Panc1 (cell line): ENCODE results near the gene NPB. TPM values are rescaled to one million over a fixed set of nuclear protein-coding genes. Genes with fewer than 3 reads are reported as not detected.

Experiments
- ATAC-seq: fragments of 200-7000 bp; cut with Tn5 transposase; 2 replicates; pipeline ENCODE4 v1.9.1; 2020; ENCODE audit warnings: mild to moderate bottlenecking, moderate library complexity
- BruUV-seq: library from RNA; stranded (reverse); fragments of 400-500 nt; replicated peaks from 2 replicates; lab custom pipeline; 2021; lab: Mats Ljungman, UMichigan
- CTCF ChIA-PET: fragments of 300-600 bp; sonication (Branson Sonifier 250); formaldehyde crosslinking; loops from one replicate; lab custom pipeline; 2022; ENCODE audit warnings: antibody characterized with exemption; lab: Charles Lee
- POLR2A ChIA-PET: fragments of 300-600 bp; sonication (Branson Sonifier 250); formaldehyde crosslinking; loops from one replicate; lab custom pipeline; 2022; ENCODE audit warnings: antibody characterized with exemption; lab: Charles Lee
- DNase-seq: peaks from one replicate; pipeline ENCODE4 v3.0.0-alpha.2; 2010; ENCODE audit warnings: low read depth, low spot score
- H3K27ac ChIP-seq: 2 replicates; pipeline ENCODE4 v1.5.1; 2011; ENCODE audit warnings: mild to moderate bottlenecking, low read length, inconsistent platforms
- H3K27me3 ChIP-seq: fragments of 200-500 bp; sonication (Bioruptor generic); 2 replicates; pipeline ENCODE4 v1.6.0; 2014; ENCODE audit warnings: low read length, inconsistent platforms; ENCODE audit not compliant: control insufficient read depth, insufficient read depth
- H3K36me3 ChIP-seq: fragments of 200-500 bp; sonication (Bioruptor generic); 2 replicates; pipeline ENCODE4 v1.5.1; 2014; ENCODE audit warnings: inconsistent platforms, mild to moderate bottlenecking, low read length, moderate library complexity; ENCODE audit not compliant: control insufficient read depth, insufficient read depth
- H3K4me1 ChIP-seq: 2 replicates; pipeline ENCODE4 v1.5.1; 2011; ENCODE audit warnings: inconsistent platforms, mild to moderate bottlenecking, low read length, moderate library complexity; ENCODE audit not compliant: control insufficient read depth, insufficient read depth
- H3K4me3 ChIP-seq, 2 experiments: 2 replicates each; pipeline ENCODE4 v1.5.1; 2011 to 2012; ENCODE audit warnings: low read depth in 2 of 2, low read length in 2 of 2, mild to moderate bottlenecking in 2 of 2, inconsistent platforms in 1 of 2, moderate library complexity in 1 of 2
- H3K9me3 ChIP-seq: fragments of 200-500 bp; sonication (Bioruptor generic); 2 replicates; pipeline ENCODE4 v1.5.1; 2014; ENCODE audit warnings: low read depth, mild to moderate bottlenecking, inconsistent platforms, low read length, moderate library complexity; ENCODE audit not compliant: control insufficient read depth, insufficient read depth
- POLR2AphosphoS5 ChIP-seq: IDR thresholded peaks from 2 replicates; pipeline ENCODE4 v1.6.1; 2012; ENCODE audit warnings: mild to moderate bottlenecking, low read depth, low read length, moderate library complexity
- SIN3A ChIP-seq: IDR thresholded peaks from 2 replicates; pipeline ENCODE4 v1.6.1; 2012; ENCODE audit warnings: low read depth, mild to moderate bottlenecking, low read length, moderate library complexity, borderline replicate concordance; ENCODE audit not compliant: insufficient read depth
- TCF7L2 ChIP-seq: IDR thresholded peaks from 2 replicates; pipeline ENCODE4 v1.6.1; 2011; ENCODE audit warnings: mild to moderate bottlenecking, low read depth, low read length, inconsistent platforms
- in situ Hi-C: cut with HindIII; loops from 2 replicates; pipeline ENCODE4 v1.10.0; 2016; ENCODE audit warnings: low sequenced_read_pairs, low pct_unique_long_range_greater_than_20kb
- intact Hi-C: fragments of 100-400 bp; cut with micrococcal nuclease; formaldehyde crosslinking; loops from one replicate; pipeline ENCODE4 v1.10.0; 2022; ENCODE audit not compliant: unreplicated experiment
- total RNA-seq: library from RNA; stranded (reverse); gene quantifications from one replicate; pipeline ENCODE4 v1.2.1, GENCODE V29; 2021; ENCODE audit not compliant: unreplicated experiment
- TF ChIP-seq, protein P1 (sequence below), 2 experiments: IDR thresholded peaks; 2 replicates each; pipeline ENCODE4 v1.6.1; 2011 to 2012; ENCODE audit warnings: low read depth in 2 of 2, control low read depth in 1 of 2, low read length in 1 of 2, mild to moderate bottlenecking in 1 of 2, moderate library complexity in 1 of 2; ENCODE audit not compliant: insufficient read depth in 1 of 2
- TF ChIP-seq, protein P2 (sequence below): fragments of 450-650 bp; IDR thresholded peaks from 2 replicates; pipeline ENCODE4 v1.5.1; 2017; ENCODE audit warnings: mild to moderate bottlenecking

The NPB gene
- total RNA-seq, 1 experiment from 2014 or later = 3.9 TPM

DNA sequence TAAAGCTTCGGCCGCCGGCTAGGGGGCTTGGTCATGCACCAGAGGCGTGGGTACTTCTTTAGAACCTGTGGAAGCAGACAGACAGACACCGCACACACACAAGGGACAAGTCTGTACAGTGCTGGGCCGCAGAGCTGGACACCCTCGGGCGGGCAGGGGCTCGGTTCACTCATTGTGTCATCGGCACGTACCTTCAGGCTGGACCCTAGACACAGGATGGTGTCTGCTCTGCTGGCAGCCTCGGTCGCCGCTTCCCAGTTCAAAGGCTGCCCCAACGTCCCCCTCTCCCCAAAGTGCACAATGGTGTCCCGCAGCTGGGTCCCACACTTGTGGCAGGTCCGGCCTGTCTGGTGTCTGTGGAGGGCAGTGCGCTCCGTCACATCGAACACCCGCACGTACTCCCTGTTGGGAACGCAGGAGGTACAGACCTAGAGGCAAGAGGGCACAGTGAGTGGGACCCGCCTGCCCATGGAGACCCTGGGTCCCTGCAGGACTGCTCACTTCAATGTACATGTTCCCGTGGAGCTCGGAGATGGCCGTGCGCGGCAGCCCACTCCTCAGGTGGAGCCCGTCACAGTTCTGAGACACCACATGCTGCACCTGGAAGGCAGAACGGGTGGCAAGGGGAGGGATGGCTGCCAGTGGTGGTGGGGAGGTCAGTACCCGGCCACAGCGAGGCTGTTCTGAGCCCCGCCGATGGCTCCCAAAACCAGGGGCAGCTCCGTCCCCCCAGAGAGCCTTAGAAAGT is 12.2 kb downstream of the NPB start:
- Histone ChIP-seq H3K9me3 (no peaks in the 10 kb centered on the region), H3K27ac (no peak overlapping the region), H3K4me3 (no peak overlapping the region), H3K36me3 (peaks cover 14% of the 10 kb centered on the region), H3K4me1 (peaks cover 42% of the 10 kb centered on the region), H3K27me3 (no peaks in the 10 kb centered on the region)
- TF ChIP-seq, protein P1, sequence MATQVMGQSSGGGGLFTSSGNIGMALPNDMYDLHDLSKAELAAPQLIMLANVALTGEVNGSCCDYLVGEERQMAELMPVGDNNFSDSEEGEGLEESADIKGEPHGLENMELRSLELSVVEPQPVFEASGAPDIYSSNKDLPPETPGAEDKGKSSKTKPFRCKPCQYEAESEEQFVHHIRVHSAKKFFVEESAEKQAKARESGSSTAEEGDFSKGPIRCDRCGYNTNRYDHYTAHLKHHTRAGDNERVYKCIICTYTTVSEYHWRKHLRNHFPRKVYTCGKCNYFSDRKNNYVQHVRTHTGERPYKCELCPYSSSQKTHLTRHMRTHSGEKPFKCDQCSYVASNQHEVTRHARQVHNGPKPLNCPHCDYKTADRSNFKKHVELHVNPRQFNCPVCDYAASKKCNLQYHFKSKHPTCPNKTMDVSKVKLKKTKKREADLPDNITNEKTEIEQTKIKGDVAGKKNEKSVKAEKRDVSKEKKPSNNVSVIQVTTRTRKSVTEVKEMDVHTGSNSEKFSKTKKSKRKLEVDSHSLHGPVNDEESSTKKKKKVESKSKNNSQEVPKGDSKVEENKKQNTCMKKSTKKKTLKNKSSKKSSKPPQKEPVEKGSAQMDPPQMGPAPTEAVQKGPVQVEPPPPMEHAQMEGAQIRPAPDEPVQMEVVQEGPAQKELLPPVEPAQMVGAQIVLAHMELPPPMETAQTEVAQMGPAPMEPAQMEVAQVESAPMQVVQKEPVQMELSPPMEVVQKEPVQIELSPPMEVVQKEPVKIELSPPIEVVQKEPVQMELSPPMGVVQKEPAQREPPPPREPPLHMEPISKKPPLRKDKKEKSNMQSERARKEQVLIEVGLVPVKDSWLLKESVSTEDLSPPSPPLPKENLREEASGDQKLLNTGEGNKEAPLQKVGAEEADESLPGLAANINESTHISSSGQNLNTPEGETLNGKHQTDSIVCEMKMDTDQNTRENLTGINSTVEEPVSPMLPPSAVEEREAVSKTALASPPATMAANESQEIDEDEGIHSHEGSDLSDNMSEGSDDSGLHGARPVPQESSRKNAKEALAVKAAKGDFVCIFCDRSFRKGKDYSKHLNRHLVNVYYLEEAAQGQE (IDR thresholded peaks at IDR 0.05; ENCODE audit: insufficient read depth in 1 of 2, low read depth in 2 of 2, low read length in 1 of 2) = no peak
- in situ Hi-C loops (no loop called here), intact Hi-C loops (no loop called here)
- DNase-seq = no peak
- ATAC-seq = no peak
- no TSS peak for BruUV-seq
- ChIA-PET POLR2A (interaction anchor here (0.5 kb wide), 1 partner anchor 905 kb away, joined by 4 read pairs; no protein-coding TSS in a partner anchor), CTCF (no interaction called here)

DNA sequence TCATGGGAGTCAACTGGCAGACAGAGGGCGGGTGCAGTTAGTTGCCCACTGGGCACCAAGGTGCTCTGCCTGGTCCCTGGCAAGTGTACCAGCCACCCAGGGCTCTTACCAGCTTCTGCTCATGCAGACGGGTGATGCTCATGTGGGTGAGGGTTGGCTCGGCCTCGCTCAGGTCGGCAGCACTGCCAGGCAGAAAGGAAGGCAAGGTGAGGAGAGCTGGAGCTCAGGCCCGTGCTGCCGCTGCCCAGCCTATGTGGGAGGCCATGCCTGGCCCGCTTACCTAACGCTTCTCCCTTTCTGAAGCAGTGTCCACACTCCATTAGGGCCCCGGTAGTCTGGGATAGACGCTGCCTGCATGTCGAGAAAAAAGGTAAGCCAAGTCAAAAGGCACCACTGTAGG is 13.3 kb downstream of the NPB start:
- CTCF ChIA-PET = no interaction called here
- in situ Hi-C loops (no loop called here), intact Hi-C loops (no loop called here)
- ATAC-seq = no peak
- no peak for TF ChIP-seq SIN3A
- TF ChIP-seq, protein P2, sequence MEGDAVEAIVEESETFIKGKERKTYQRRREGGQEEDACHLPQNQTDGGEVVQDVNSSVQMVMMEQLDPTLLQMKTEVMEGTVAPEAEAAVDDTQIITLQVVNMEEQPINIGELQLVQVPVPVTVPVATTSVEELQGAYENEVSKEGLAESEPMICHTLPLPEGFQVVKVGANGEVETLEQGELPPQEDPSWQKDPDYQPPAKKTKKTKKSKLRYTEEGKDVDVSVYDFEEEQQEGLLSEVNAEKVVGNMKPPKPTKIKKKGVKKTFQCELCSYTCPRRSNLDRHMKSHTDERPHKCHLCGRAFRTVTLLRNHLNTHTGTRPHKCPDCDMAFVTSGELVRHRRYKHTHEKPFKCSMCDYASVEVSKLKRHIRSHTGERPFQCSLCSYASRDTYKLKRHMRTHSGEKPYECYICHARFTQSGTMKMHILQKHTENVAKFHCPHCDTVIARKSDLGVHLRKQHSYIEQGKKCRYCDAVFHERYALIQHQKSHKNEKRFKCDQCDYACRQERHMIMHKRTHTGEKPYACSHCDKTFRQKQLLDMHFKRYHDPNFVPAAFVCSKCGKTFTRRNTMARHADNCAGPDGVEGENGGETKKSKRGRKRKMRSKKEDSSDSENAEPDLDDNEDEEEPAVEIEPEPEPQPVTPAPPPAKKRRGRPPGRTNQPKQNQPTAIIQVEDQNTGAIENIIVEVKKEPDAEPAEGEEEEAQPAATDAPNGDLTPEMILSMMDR = no peak
- DNase-seq = no peak
- no TSS peak for BruUV-seq
- Histone ChIP-seq H3K27me3 (no peaks in the 10 kb centered on the region), H3K4me3 (no peak overlapping the region), H3K9me3 (no peaks in the 10 kb centered on the region), H3K4me1 (peaks cover 44% of the 10 kb centered on the region), H3K27ac (no peak overlapping the region), H3K36me3 (peaks cover 14% of the 10 kb centered on the region)
- POLR2A ChIA-PET = interaction anchor here (1.3 kb wide), 1 partner anchor 9 kb away, joined by 3 read pairs; no protein-coding TSS in a partner anchor

DNA sequence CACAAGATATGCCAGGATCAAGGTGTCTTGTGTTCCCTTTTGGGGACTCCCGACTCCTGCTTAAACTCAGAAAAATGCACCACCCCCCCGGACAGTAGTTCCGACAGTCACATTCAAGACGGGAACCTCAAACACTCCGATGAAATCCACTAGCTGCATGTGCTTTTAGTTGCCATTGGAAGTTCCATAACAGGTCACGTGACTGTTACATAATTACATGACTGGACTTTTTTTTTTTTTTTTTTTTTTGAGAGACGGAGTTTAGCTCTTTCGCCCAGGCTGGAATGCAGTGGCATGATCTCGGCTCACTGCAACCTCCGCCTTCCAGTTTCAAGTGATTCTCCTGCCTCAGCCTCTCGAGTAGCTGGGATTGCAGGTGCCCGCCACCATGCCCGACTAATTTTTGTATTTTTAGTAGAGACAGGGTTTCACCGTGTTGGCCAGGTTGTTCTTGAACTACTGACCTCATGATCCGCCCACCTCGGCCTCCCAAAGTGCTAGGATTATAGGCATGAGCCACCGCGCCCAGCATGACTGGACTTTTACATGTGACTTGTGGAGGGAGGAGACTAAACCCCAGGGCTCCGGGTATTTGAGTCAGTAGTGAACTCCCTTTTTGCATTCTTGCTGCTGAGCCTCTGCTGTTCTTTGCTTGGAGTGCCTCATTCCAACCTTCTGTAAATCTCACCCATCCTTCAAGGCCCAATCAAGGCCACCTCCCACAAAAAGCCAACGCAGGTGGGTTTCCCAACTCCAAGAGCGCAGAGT is 14.4 kb downstream of the NPB start:
- ChIA-PET CTCF (no interaction called here), POLR2A (interaction anchor here (0.7 to 1.3 kb wide), 3 partner anchors 8 to 1247 kb away, joined by 3 read pairs; no protein-coding TSS in a partner anchor)
- Histone ChIP-seq H3K27me3 (no peaks in the 10 kb centered on the region), H3K9me3 (no peaks in the 10 kb centered on the region), H3K4me1 (peaks cover 52% of the 10 kb centered on the region), H3K27ac (peak overlapping the region; percentile 92), H3K4me3 (peak overlapping the region; percentile 72 to 80), H3K36me3 (peaks cover 16% of the 10 kb centered on the region)
- ATAC-seq = no peak
- intact Hi-C loops (no loop called here), in situ Hi-C loops (no loop called here)
- BruUV-seq = no TSS peak
- TF ChIP-seq POLR2AphosphoS5 = no peak
- TF ChIP-seq, protein P1 (IDR thresholded peaks at IDR 0.05; ENCODE audit: insufficient read depth in 1 of 2, low read depth in 2 of 2, low read length in 1 of 2) = no peak
- TF ChIP-seq TCF7L2 = no peak
- TF ChIP-seq, protein P2 = no peak
- no peak for TF ChIP-seq SIN3A
- peak; percentile 50 for DNase-seq
